MM.1S (cell line): Measurements from ENCODE around the gene GLRX2.

Experiments
- DNase-seq: peaks from one replicate; pipeline ENCODE4 v3.0.0-alpha.2; 2015
- H2AFZ ChIP-seq: fragments of 300-600 bp; sonication (generic); 2 replicates; pipeline ENCODE4 v1.6.0; 2016; ENCODE audit warnings: antibody characterized with exemption, low read length
- H3F3A ChIP-seq: fragments of 300-600 bp; sonication (generic); 2 replicates; pipeline ENCODE4 v1.6.1; 2016; ENCODE audit warnings: mild to moderate bottlenecking, antibody characterized with exemption, low read length, moderate library complexity, mixed read lengths; ENCODE audit not compliant: insufficient read depth
- H3K27ac ChIP-seq: fragments of 300-600 bp; sonication (generic); 2 replicates; pipeline ENCODE4 v1.5.1; 2016; ENCODE audit warnings: mild to moderate bottlenecking, low read length
- H3K27me3 ChIP-seq: fragments of 300-600 bp; sonication (generic); replicated peaks from 2 replicates; pipeline ENCODE4 v1.6.0; 2016; ENCODE audit warnings: low read length; ENCODE audit not compliant: insufficient read depth
- H3K36me3 ChIP-seq: fragments of 300-600 bp; sonication (generic); replicated peaks from 2 replicates; pipeline ENCODE4 v1.6.1; 2016; ENCODE audit warnings: mild to moderate bottlenecking, low read length, mixed read lengths; ENCODE audit not compliant: insufficient read depth
- H3K4me1 ChIP-seq: fragments of 300-600 bp; sonication (generic); 2 replicates; pipeline ENCODE4 v1.6.1; 2016; ENCODE audit warnings: low read length, mixed read lengths
- H3K4me2 ChIP-seq: fragments of 300-600 bp; sonication (generic); 2 replicates; pipeline ENCODE4 v1.6.0; 2016; ENCODE audit warnings: low read depth, low read length
- H3K4me3 ChIP-seq: fragments of 300-600 bp; sonication (generic); 2 replicates; pipeline ENCODE4 v1.5.1; 2016; ENCODE audit warnings: low read length, mixed read lengths
- H3K79me2 ChIP-seq: fragments of 300-600 bp; sonication (generic); 2 replicates; pipeline ENCODE4 v1.6.1; 2016; ENCODE audit warnings: mixed run types, low read length, mixed read lengths
- H3K9ac ChIP-seq: fragments of 300-600 bp; sonication (generic); 2 replicates; pipeline ENCODE4 v1.6.1; 2016; ENCODE audit warnings: low read length, mixed read lengths
- H3K9me2 ChIP-seq: fragments of 300-600 bp; sonication (generic); replicated peaks from 2 replicates; pipeline ENCODE4 v1.6.1; 2016; ENCODE audit warnings: mild to moderate bottlenecking, low read length, mixed read lengths; ENCODE audit not compliant: insufficient read depth
- H3K9me3 ChIP-seq: fragments of 300-600 bp; sonication (generic); replicated peaks from 2 replicates; pipeline ENCODE4 v1.6.1; 2016; ENCODE audit warnings: mild to moderate bottlenecking, low read length, mixed read lengths; ENCODE audit not compliant: insufficient read depth
- H4K20me1 ChIP-seq: fragments of 300-600 bp; sonication (generic); 2 replicates; pipeline ENCODE4 v1.6.1; 2016; ENCODE audit warnings: mild to moderate bottlenecking, low read length, moderate library complexity, mixed read lengths; ENCODE audit not compliant: insufficient read depth
- EZH2 ChIP-seq: fragments of 300-600 bp; sonication (generic); optimal IDR thresholded peaks from 2 replicates; pipeline ENCODE3; 2017; ENCODE audit warnings: low read depth, mild to moderate bottlenecking, antibody characterized with exemption, low read length, mixed read lengths
- EZH2phosphoT487 ChIP-seq: fragments of 300-600 bp; sonication (generic); IDR thresholded peaks from 2 replicates; pipeline ENCODE4 v1.6.1; 2018; ENCODE audit warnings: antibody characterized with exemption, low read length
- TF ChIP-seq, protein P1 (sequence below): fragments of 300-600 bp; sonication (generic); IDR thresholded peaks from 2 replicates; pipeline ENCODE4 v1.5.1; 2016; ENCODE audit warnings: antibody characterized with exemption, low read length, mixed read lengths

Gene GLRX2

DNA sequence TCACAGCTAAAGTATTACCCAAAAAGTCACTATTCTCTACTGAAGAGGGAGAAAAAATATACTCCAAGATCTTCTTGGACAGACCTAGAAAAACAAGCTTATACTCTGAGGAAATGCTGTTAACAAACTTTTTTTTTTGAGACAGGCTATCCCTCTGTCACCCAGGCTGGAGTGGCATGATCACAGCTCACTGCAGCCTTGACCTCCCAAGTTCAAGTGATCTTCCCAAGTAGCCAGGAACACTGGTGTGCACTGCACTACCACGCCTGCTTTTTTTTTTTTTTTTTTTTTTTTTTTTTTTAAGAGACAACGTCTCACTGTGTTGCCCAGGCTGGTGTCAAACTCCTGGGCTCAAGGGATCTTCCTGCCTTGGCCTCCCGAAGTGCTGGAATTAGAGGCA lies 17.3 kb downstream of the GLRX2 start:
- H3K9me2 ChIP-seq, result no peaks in the 10 kb centered on the region
- no peaks in the 10 kb centered on the region for H3K27me3 ChIP-seq
- H3K9me3 ChIP-seq, result no peaks in the 10 kb centered on the region
- no peak for DNase-seq
- H3K9ac ChIP-seq, result no peak overlapping the region
- H3K4me1 ChIP-seq, result peaks cover 16% of the 10 kb centered on the region
- H2AFZ ChIP-seq, result no peak overlapping the region
- H3K36me3 ChIP-seq, result peaks cover 4% of the 10 kb centered on the region; the same call in 1 of the 2 replicates
- H3K4me2 ChIP-seq, result no peak overlapping the region
- peaks cover 10% of the 10 kb centered on the region; the same call in 1 of the 2 replicates for H3K79me2 ChIP-seq
- TF ChIP-seq, protein P1, sequence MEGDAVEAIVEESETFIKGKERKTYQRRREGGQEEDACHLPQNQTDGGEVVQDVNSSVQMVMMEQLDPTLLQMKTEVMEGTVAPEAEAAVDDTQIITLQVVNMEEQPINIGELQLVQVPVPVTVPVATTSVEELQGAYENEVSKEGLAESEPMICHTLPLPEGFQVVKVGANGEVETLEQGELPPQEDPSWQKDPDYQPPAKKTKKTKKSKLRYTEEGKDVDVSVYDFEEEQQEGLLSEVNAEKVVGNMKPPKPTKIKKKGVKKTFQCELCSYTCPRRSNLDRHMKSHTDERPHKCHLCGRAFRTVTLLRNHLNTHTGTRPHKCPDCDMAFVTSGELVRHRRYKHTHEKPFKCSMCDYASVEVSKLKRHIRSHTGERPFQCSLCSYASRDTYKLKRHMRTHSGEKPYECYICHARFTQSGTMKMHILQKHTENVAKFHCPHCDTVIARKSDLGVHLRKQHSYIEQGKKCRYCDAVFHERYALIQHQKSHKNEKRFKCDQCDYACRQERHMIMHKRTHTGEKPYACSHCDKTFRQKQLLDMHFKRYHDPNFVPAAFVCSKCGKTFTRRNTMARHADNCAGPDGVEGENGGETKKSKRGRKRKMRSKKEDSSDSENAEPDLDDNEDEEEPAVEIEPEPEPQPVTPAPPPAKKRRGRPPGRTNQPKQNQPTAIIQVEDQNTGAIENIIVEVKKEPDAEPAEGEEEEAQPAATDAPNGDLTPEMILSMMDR, result no peak
- no peak for TF ChIP-seq EZH2
- no peak for TF ChIP-seq EZH2phosphoT487
- H3K4me3 ChIP-seq, result no peak overlapping the region
- no peak overlapping the region for H3K27ac ChIP-seq
- no peaks in the 10 kb centered on the region for H4K20me1 ChIP-seq
- H3F3A ChIP-seq, result peaks cover 10% of the 10 kb centered on the region

GRCh38 chr1:193086342-193086741 lies 18.9 kb downstream of the GLRX2 start:
- Histone ChIP-seq H4K20me1 (no peaks in the 10 kb centered on the region), H3K4me3 (no peak overlapping the region), H3K9ac (no peak overlapping the region), H3K9me3 (no peaks in the 10 kb centered on the region), H2AFZ (no peak overlapping the region), H3K27me3 (no peaks in the 10 kb centered on the region), H3K36me3 (peaks cover 10% of the 10 kb centered on the region), H3F3A (peaks cover 18% of the 10 kb centered on the region), H3K4me2 (no peak overlapping the region), H3K4me1 (peaks cover 23% of the 10 kb centered on the region), H3K9me2 (no peaks in the 10 kb centered on the region), H3K79me2 (peaks cover 10% of the 10 kb centered on the region; the same call in 1 of the 2 replicates), H3K27ac (no peak overlapping the region)
- no peak for DNase-seq
- TF ChIP-seq, protein P1, result no peak
- TF ChIP-seq EZH2phosphoT487 (no peak), EZH2 (no peak)

- no peak for TF ChIP-seq EZH2phosphoT487
- Histone ChIP-seq H4K20me1 (no peaks in the 10 kb centered on the region), H3K9ac (no peak overlapping the region), H3K9me3 (no peaks in the 10 kb centered on the region), H3K4me2 (no peak overlapping the region), H3K27ac (no peak overlapping the region), H3K4me1 (peaks cover 23% of the 10 kb centered on the region), H3K79me2 (peaks cover 10% of the 10 kb centered on the region; the same call in 1 of the 2 replicates), H3K36me3 (peaks cover 13% of the 10 kb centered on the region), H3K4me3 (no peak overlapping the region), H3K9me2 (no peaks in the 10 kb centered on the region), H3K27me3 (no peaks in the 10 kb centered on the region), H3F3A (peaks cover 18% of the 10 kb centered on the region), H2AFZ (no peak overlapping the region)
- DNase-seq, result no peak
Measured at GRCh38 chr1:193085263-193085662, 20.0 kb downstream of the GLRX2 start.

DNA sequence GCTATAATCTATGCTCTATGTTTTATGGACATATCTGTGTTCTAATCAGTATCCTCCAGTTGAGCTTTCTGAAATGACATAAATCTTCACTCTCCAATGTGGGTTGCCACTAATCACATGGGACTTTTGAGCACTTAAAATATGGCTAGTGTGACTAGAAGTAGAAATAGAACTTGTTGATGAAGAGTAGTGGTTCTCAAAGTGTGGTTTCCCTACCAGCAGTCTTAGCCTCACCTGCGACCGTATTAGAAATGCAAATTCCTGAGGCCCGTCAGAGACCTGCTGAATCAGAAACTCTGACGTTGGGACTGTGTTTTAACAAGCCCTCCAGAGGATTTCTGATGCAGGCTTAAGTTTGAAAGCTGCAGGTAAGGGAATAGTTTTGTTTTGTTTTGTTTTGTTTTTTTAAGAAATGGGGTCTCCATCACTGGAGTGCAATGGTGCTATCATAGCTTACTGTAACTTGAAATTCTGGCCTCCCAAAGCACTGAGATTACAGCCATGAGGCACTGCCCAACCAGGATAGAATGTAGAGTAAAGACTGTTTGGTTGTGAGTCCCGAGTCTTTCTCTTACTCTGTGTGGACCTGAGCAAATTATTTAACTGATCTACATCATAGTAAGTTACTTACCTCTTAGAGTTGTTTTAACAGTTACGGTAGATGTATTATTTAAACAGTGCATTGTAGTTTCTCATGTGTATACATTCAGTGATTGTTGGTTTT lies 21.7 kb downstream of the GLRX2 start:
- Histone ChIP-seq H4K20me1 (no peaks in the 10 kb centered on the region), H3K9me2 (no peaks in the 10 kb centered on the region), H2AFZ (peak overlapping the region; percentile 11; the same call in 1 of the 2 replicates), H3K27me3 (no peaks in the 10 kb centered on the region), H3K4me1 (peaks cover 23% of the 10 kb centered on the region), H3K4me2 (peak overlapping the region; percentile 68), H3K79me2 (peaks cover 10% of the 10 kb centered on the region; the same call in 1 of the 2 replicates), H3K27ac (peak overlapping the region; percentile 85), H3K4me3 (peak overlapping the region; percentile 40), H3K9ac (peak overlapping the region; percentile 62), H3F3A (peaks cover 18% of the 10 kb centered on the region), H3K36me3 (peaks cover 13% of the 10 kb centered on the region), H3K9me3 (no peaks in the 10 kb centered on the region)
- TF ChIP-seq, protein P1, result no peak
- TF ChIP-seq EZH2phosphoT487 (no peak), EZH2 (no peak)
- DNase-seq, result peak; percentile 94
